Measurements from ENCODE around the gene USP28.

The USP28 gene

GRCh38 chr11:113841691-113842090, 33.7 kb downstream of the USP28 start:
- Histone ChIP-seq H3K9me3 (ENCODE audit: insufficient read depth, low read depth, low read length) (no peaks in the 10 kb centered on the region), H3K4me1 (ENCODE audit: insufficient read depth, low read length, poor library complexity, severe bottlenecking) (no peaks in the 10 kb centered on the region), H3K27me3 (ENCODE audit: insufficient read depth, low read length, poor library complexity, severe bottlenecking) (no peaks in the 10 kb centered on the region), H3K9ac (ENCODE audit: low read depth, low read length, poor library complexity, severe bottlenecking) (no peak overlapping the region), H4K20me1 (ENCODE audit: insufficient read depth, low read length, poor library complexity, severe bottlenecking) (no peaks in the 10 kb centered on the region), H3K9me2 (replicated peaks; ENCODE audit: low read depth, low read length) (no peaks in the 10 kb centered on the region), H3K4me2 (ENCODE audit: low read depth, low read length, poor library complexity, severe bottlenecking) (no peak overlapping the region), H3K36me3 (ENCODE audit: insufficient read depth, low read length) (peaks cover 55% of the 10 kb centered on the region; the same call in 1 of the 2 replicates), H2AFZ (ENCODE audit: low read length) (no peak overlapping the region), H3K4me3 (ENCODE audit: low read length, poor library complexity, severe bottlenecking) (no peak overlapping the region), H3K79me2 (ENCODE audit: insufficient read depth, low read length) (no peaks in the 10 kb centered on the region), H3F3A (ENCODE audit: low read depth) (no peaks in the 10 kb centered on the region)
- TF ChIP-seq EZH2phosphoT487 (IDR thresholded peaks at IDR 0.05; ENCODE audit: borderline replicate concordance): no peak
- TF ChIP-seq CTCF (conservative IDR thresholded peaks at IDR 0.05; ENCODE audit: low read length): no peak

GRCh38 chr11:113840932-113841664, 34.3 kb downstream of the USP28 start:
- H3K27me3 ChIP-seq (ENCODE audit: insufficient read depth, low read length, poor library complexity, severe bottlenecking): no peaks in the 10 kb centered on the region
- H3K4me2 ChIP-seq (ENCODE audit: low read depth, low read length, poor library complexity, severe bottlenecking): no peak overlapping the region
- no peaks in the 10 kb centered on the region for H3F3A ChIP-seq (ENCODE audit: low read depth)
- H3K9ac ChIP-seq (ENCODE audit: low read depth, low read length, poor library complexity, severe bottlenecking): no peak overlapping the region
- no peak overlapping the region for H2AFZ ChIP-seq (ENCODE audit: low read length)
- H3K9me2 ChIP-seq (replicated peaks; ENCODE audit: low read depth, low read length): no peaks in the 10 kb centered on the region
- H3K79me2 ChIP-seq (ENCODE audit: insufficient read depth, low read length): no peaks in the 10 kb centered on the region
- TF ChIP-seq EZH2phosphoT487 (IDR thresholded peaks at IDR 0.05; ENCODE audit: borderline replicate concordance) (no peak), CTCF (conservative IDR thresholded peaks at IDR 0.05; ENCODE audit: low read length) (no peak)
- no peaks in the 10 kb centered on the region for H3K4me1 ChIP-seq (ENCODE audit: insufficient read depth, low read length, poor library complexity, severe bottlenecking)
- no peak overlapping the region for H3K4me3 ChIP-seq (ENCODE audit: low read length, poor library complexity, severe bottlenecking)
- H3K36me3 ChIP-seq (ENCODE audit: insufficient read depth, low read length): peaks cover 55% of the 10 kb centered on the region; the same call in 1 of the 2 replicates
- H4K20me1 ChIP-seq (ENCODE audit: insufficient read depth, low read length, poor library complexity, severe bottlenecking): no peaks in the 10 kb centered on the region
- no peaks in the 10 kb centered on the region for H3K9me3 ChIP-seq (ENCODE audit: insufficient read depth, low read depth, low read length)

- H2AFZ ChIP-seq (ENCODE audit: low read length): no peak overlapping the region
- H3F3A ChIP-seq (ENCODE audit: low read depth): no peaks in the 10 kb centered on the region
- H3K4me1 ChIP-seq (ENCODE audit: insufficient read depth, low read length, poor library complexity, severe bottlenecking): no peaks in the 10 kb centered on the region
- no peaks in the 10 kb centered on the region for H3K9me2 ChIP-seq (replicated peaks; ENCODE audit: low read depth, low read length)
- H3K4me2 ChIP-seq (ENCODE audit: low read depth, low read length, poor library complexity, severe bottlenecking): no peak overlapping the region
- no peaks in the 10 kb centered on the region for H4K20me1 ChIP-seq (ENCODE audit: insufficient read depth, low read length, poor library complexity, severe bottlenecking)
- no peak overlapping the region for H3K4me3 ChIP-seq (ENCODE audit: low read length, poor library complexity, severe bottlenecking)
- TF ChIP-seq CTCF (conservative IDR thresholded peaks at IDR 0.05; ENCODE audit: low read length): no peak
- TF ChIP-seq EZH2phosphoT487 (IDR thresholded peaks at IDR 0.05; ENCODE audit: borderline replicate concordance): no peak
- no peaks in the 10 kb centered on the region for H3K27me3 ChIP-seq (ENCODE audit: insufficient read depth, low read length, poor library complexity, severe bottlenecking)
- no peaks in the 10 kb centered on the region for H3K79me2 ChIP-seq (ENCODE audit: insufficient read depth, low read length)
- peaks cover 57% of the 10 kb centered on the region; the same call in 1 of the 2 replicates for H3K36me3 ChIP-seq (ENCODE audit: insufficient read depth, low read length)
- no peak overlapping the region for H3K9ac ChIP-seq (ENCODE audit: low read depth, low read length, poor library complexity, severe bottlenecking)
- H3K9me3 ChIP-seq (ENCODE audit: insufficient read depth, low read depth, low read length): no peaks in the 10 kb centered on the region
These were observed 35.5 kb downstream of the USP28 start for GRCh38 chr11:113839842-113840241.

Data from Loucy (cell line).